T1000 (cell line): ENCODE data around the gene CRKL.

Experiments used
- DNase-seq: peaks from one replicate; lab custom pipeline; 2025; ENCODE audit warnings: mixed read lengths; lab: John Stamatoyannopoulos, UW

The CRKL gene

DNA sequence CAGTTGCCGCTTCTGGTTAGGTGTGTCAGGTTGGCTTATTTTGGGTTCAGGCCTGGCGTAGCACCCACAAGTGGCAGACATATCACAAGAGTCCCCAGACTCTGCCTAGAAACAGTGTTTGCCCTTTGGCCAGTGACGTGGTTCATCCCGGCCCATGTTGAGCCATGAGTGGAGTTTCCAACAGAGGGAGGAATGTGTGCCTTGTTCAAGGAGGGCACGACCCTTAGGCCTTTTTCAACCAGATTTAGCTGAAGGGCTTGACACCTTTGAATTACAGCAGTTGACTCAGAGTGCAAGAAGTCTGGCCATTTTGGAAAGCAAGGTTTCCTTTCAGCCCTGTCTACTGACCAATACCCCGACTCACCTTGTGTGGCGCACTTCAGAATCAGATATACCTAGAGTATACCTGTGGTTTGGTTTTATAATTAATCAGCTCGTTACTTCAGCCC, 34.7 kb downstream of the CRKL start:
- no peak for DNase-seq

DNA sequence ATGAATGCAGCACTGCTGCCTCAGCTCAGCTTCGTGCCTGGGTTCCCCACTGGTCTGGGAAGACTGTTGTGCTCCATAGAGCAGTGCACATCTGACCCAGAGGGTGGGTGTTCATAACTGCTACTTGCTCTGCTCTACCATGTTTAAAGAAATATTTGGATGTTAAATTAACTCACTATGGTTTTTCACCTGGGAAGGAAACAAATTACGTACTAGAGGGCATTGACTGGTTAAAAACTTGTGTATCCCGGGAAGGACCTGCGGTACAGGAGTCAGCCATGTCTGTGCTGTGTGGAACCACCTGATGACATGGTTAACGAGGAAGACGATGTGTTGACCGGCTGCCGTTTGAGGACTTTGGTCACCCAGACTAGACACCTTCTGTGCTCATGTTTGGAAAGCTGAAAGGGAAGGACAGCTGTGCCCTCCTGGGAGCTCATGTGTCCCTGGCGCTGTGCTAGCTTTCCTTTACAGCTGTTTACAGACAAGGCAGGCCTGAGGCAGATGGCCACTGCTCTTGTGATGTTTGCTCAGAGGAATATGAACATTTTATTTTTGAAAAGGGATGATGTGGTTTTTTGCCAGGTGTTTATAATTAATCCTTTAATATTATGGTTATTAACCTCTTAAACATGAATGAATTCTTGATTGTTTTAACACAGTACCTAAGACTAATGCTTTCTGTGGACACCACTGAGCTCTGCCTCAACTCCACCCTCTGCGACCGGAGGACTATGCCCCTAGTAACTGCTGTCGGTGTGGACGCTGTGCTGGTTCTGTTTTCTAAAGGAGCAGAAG, 35.5 kb downstream of the CRKL start:
- DNase-seq = no peak

DNA sequence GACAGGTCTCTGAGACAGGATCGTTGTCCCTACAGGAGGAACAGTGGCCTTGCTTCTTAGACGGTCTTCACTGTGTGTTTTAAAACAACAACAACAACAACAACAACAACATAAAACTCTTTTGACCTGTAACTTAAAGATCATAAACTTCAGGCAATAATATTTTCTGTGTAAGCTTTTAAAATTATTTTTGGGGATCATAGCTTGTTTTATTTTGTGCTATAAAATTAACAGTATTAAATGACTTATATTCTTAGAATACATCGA, 36.1 kb downstream of the CRKL start:
- DNase-seq = no peak

DNA sequence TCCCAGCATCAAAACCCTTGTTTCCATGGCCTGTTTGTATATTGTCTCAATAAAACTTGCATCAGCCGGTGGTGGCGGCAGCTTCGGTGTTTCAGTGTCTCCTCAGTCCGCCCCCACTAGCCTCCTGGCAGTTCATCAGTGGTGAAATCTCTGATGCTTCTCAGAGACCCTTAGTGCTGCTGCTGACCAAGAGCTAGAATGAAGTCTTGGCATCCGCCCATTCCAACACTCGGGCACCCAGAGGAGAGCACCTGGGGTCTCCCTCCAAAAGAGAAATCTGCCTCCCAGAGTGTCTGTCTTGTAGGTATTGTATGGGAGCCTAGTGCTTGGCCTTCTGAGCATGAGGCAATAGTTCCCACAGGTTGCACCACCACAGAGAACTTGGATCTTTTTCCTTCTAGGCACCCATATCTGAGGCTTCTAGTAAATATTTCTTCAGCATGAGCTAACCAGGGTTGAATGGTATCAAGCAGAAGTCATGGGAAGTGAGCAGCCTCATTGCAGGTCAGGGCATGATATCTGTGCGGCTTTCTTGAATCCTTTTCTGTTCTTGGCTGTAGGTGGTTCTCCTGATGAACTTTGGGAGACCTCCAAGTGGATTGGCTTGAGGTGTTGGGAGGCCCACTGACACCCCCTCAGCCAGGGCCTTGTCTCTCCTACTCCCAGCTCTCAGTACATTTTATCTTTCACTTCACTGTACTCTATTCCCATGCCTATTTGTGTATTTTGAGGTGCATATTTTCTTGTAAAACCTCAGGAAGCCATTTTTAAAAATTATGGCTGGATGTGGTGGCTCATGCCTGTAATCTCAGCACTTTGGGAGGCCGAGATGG, 36.7 kb downstream of the CRKL start:
- DNase-seq = no peak

DNA sequence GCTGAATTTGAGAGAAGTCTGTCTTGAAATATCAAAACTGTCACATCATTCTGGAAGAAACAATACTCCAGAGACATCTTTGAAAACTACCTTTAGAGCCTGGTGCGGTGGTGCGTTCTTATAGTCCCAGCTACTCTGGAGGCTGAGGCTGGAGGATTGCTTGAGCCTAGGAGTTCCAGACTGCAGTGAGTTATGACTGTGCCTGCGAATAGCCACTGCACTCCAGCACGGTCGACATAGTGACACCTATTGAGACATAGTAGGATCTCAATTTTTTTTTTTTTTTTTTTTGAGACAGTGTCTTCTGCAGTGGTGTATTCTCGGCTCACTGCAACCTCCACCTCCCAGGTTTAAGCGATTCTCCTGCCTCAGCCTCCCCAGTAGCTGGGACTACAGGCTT, 38.3 kb downstream of the CRKL start:
- no peak for DNase-seq

DNA sequence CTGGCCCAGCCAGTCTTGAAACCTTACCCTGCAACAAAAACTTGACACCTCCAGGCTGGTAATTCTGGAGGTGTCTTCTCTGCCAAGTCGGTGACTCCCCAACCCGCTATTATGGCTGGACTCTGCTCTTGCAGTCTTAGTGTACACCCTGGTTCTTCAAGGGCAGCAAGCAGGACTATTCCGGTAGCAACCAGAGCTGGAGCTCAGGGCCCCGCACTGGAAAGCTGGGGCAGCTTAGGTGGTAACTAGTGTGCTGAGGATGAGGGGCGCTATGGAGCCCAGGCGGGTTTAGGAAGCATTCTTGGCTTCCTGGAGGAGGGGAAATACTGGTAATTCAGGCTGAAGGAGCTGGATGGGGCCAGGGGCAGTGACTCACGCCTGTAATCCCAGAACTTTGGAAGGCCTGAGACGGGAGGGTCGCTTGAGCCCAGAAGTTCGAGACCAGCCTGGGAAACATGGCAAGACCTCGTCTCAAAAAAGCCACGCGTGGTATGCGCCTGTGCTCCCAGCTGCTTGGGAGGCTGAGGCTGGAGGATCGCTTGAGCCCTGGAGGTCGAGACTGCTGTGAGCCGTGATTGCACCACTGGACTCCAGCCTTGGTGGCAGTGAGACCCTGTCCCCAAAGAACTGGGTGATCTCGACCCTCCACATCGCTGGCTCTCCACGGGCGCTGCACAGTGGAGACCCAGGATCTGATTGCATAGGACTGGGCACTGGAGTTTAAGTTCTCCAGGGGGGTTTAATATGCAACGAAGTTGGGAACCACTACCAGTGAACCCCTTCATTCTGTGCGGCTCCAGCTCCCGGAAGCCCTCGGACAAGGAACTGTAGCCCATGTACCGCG, 39.3 kb downstream of the CRKL start:
- no peak for DNase-seq

DNA sequence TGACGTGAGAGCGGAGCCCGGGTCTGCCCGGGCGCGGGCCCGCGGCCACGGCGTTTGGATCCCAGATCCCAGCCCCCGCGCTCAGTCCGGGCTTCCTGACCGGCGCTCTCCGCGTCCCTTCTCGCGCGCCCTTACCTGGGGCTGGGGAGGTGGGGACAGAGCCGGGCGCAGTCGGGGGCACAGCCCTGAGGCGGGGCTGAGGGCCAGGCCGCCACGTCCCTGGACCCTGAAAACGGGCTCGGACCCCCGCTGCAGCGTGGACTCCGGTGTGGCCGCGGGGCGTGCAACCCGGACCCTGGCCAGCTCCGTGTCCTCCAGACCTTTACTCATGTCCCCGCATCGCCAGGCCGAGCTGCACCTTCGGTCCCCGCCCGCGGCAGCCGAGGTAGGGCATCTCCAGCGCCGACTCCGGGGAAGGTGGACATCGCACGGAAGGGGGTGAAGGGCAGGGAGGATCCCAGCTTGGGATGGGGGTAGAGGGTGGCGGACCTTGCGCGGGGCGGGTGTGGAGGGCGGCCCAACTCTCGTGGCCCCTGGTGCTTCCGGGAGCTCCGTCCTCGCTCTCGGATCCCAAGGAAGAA, 40.0 kb downstream of the CRKL start:
- DNase-seq = no peak

DNA sequence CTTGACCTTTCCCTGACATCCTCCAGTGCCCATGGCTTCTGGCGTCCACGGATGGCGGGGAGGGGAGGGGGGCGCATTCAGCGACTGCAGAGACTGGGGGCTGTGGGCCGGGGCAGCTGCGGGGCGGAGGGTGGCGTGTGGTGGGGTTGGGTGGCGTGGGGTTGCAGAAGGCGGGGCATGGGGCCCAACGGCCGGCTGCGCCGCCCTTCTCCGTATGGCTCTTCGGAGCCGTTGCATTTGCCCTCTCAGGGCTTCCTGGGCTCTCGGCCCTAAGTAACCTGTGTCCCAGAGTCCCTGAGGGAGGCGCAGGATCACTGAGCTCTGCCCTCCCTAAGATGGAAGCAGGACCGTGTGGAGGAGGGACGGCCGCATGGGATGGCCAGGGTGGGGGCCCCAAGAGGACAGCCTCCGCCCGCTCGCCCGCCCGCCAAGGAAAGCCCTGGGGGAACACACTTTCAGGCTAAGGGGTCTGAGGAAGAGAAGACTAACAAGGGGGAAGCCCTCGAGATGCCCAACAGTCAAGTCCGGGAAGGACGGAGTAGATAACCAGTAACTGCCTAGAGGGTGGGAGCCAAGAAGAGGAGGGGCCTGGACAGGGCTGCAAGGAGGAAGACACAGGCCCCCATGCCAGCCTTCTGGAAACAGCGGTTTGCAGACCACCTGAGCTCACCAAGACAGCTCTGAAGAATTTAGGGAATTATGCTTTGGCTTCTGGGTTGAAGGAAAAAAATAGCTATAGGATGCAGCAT, 40.6 kb downstream of the CRKL start:
- no peak for DNase-seq

DNA sequence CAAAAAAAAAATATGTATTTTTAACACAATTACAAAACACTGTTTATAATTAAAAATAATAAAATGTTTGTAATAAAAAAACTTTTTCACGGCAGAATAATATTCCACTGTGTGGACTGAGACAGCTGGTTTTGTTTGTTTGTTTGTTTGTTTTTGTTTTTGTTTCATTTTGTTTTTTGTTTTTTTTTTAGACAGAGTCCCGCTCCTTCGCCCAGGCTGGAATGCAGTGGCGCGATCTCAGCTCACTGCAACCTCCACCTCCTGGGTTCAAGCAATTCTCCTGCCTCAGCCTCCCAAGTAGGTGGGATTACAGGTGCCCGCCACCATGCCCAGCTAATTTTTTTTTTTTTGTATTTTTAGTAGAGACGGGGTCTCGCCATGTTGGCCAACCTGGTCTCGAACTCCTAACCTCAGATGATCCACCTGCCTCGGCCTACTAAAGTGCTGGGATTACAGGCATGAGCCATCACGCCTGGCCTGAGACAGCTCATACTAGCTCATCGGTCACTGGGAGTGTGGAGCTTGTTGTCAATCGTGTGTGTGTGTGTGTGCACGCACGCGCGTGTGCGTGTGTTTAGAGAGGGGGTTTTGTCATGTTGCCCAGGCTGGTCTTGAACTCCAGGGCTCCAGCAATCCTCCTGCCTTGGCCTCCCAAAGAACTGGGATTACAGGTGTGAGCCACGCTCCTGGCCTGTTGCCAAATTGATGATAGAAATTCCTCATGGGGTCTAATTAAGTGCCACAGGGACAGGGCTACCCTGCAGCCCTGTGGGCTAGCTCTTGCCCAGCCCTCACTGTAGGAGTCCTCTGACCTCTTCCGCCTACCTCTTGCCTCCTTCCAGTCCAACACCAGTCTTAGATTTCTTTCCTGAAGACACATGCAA, 42.6 kb downstream of the CRKL start:
- no peak for DNase-seq

DNA sequence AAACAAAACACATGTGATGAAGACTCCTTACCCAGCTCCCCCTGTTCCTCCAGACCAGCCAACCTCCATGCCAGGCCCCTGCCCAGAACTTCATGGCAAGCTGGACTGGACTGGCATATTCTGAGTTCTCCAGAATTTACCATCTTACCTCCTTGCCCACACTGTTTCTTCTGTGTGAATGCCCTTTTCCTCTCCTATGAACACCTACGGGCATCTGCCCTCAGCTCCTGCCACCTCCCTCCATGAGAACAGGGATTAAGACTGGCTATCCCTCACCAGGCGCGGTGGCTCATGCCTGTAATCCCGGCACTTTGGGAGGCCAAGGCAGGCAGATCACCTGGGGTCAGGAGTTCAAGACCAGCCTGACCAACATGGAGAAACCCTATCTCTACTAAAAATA, 43.4 kb downstream of the CRKL start:
- no peak for DNase-seq

DNA sequence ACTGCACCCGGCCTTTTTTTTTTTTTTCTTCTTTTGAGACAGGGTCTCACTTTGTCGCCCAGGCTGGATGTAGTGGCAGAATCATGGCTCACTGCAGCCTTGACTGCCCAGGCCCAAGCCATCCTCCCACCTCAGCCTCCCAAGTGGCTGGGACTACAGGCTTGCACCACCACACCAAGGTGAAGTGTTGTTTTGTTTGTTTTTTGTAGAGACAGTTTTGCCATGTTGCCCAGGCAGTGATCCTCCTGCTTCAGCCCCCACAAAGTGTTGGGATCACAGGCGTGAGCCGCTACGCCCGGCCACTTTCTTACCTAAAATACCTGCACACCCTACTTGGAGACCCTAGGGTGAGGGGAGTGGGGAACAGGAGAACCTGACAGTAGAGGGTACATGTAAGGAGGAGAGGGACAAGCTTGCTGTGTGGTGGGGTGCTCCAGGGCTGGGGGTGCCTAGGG, 45.3 kb downstream of the CRKL start:
- no peak for DNase-seq

DNA sequence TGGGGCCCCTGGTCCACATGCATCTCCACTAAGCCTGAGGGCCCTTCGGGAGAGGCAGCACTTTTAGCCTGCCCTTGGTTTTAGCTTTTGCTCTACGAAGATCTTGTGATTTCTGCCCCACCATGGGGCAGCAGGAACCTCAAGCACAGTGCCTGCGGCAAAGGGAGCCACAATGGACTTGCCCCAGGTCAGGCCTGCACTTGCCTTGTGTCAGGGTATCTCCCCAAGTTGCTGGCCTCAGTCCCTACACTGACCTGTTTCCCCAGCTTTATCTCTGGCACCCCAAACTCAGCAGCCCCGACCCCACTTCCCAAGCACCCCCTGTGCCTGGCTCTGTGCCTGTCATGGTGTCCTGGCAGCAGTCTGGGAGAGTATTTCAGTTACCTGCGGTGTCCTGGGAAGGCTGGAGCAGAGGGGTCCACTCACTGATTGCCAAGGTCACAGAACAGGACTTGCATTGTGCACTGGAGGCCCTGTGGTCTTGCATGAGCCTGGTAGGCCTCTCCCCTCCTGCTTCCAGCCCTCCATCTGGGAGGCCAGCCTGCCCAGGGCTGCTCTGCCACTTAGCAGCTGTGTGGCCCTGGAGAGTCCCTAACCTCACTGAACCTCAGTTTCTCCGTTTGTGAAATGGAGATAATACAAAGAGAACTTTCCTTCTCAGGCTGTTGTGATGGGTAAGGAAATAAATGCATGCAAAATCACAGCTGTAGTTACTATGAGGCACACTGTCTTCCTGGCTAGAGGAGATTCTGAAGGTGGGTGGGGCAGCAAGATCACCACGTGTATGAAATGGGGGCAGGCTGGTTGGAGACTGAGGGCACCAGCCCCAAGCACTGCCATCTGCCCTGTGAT, 46.2 kb downstream of the CRKL start:
- no peak for DNase-seq

DNA sequence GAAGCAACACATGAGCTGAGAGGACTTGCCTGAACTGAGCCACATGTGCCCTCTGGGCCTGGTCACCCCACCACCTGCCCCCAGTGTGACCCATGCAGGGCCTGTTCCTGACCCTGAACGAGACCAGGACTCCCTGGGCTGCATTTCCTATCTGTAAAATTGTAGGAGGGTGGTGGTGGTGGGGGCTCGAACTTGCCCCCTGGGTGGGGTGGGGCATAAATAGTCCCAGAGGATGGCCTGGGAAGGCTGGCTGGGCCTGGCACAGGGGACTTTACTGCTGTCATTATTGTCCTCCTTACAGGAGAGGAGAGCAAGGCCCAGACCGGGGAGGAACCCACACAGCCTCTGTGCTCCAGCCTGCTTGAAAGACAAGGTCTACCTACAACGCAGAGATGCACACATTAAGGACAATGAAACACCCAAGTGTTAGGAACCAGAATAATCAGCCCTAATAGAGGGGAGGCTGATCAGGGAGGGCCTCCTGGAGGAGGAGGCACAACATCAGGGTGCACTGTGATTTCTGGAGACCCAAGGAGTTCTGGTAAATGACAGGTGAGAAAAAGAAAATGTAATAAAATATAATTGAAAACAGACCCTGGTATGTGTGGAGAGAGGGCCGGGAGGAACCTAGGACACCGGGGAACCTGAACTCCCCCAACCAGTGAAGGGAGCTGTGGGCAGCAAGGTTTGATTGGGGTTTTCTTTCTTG, 47.0 kb downstream of the CRKL start:
- no peak for DNase-seq

DNA sequence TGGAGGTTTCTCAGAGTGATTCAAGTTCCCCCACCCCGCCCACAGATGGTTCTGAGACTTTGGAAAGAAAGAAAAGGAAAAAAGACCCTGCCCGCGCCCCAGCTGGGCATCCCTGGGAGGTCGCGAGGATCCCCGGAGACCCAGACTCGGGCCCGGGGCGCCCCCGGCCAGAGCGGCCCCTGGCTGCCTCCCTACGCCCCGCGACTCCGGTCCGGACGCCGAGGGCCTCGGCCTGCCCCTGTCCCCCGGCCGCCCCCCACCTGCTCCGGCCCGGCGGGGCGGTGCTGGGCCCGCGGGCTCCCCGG, 47.5 kb downstream of the CRKL start:
- DNase-seq = no peak

DNA sequence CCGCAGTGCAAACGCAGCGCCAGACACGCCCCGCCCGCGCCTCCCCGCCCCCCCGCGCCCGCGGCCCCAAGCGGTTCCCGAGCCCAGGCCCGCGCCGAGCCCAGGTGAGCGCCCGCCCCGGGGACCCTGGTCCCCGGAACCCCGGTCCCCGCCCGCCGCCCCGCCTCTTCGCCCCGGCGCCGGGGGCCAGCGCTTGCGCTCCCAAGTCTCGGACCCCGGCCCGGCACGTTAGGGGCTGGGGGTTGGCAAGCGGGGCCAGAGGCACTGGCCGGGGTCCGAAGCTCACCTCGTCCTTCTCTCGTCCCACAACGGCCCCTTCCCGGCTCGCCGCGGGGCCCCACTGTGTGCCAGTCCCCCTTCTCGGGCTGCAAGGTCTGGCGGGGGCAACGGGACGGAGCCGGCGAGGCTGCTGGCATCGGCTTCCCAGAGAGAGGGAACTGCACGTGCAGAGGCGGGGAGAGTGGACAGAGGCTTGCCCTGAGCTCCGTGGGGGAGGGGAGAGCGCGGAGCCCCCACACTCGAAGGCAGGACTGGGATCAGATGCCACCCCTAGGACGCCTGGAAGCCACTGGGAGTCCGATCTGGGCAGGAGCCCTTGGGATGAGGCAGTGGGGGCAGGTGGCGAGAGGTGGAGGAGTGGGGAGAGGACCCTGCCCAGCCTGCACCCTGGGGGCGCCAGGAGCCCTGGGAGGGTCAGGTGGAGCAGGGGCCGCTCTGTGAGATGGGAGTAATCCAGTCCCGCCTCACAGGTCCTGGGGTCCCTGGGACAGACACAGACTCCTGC, 48.1 kb downstream of the CRKL start:
- no peak for DNase-seq

DNA sequence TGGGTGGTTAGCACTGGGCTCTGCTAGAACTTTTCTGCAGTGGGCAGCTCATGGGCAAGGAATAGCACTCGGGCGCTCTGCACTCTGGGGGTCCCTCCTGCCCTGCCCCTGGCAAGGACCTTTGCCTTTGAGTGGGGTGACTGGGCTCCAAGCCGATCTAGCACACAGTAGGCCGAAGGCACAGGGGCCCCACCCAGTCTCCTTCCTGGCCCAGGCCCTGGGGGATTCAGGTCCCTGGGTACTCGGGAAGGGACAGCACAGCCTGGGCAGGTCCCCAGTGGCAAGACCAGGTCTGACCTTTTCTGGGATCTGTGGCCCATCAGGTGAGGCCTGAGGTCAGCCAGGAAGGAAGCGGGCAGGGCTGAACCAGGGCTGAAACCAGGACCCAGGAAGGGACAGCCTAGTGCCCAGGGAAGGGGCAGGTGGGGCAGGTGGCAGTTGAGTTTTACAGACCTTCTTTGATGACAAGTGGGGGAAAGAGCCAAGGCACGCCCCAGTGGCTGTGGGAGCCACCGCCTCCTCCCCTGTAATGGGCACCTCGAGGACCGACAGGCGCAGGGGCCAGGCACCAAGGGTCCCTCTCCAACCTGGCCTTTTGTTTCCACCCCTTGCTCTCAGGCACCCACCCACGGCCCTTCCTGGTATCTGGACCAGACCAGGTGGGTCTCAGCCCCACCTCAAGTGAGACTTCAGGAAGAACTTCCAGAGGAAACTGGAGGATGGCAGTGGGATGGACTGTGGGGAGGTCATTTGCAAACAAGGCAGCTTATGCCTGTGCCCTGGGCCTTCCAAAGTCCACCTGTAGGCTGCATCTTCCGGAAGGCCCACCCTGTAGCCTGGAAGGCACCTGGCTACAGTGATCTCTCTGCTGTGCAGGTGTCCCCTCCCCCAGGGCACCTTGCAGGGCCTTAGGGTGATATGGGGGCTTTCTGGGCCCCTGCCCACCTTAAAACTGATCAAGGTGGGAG, 49.0 kb downstream of the CRKL start:
- no peak for DNase-seq
